Fibroblast of lung (primary cell): ENCODE results near the gene ZNF672. TPM values are rescaled to one million over a fixed set of nuclear protein-coding genes. Genes with fewer than 3 reads are reported as not detected.
"Not testable (repeated sequence)": the region's sequence is repeated elsewhere in the genome, so short reads cannot be mapped to it uniquely, and the experiment has no call there.

Experiments
- DNase-seq, 2 donors: peaks; one replicate each; pipeline versions ENCODE4 v3.0.0 to v3.0.0-alpha.2; 2010; ENCODE audit warnings: low read depth in 2 of 2
- H2AFZ ChIP-seq: 2 replicates; pipeline ENCODE4 v1.5.1; 2012; ENCODE audit warnings: low read length, control low read depth, inconsistent platforms
- H3K27ac ChIP-seq: 2 replicates; pipeline ENCODE4 v1.5.1; 2011; ENCODE audit warnings: low read length, control low read depth; ENCODE audit not compliant: insufficient read depth
- H3K27me3 ChIP-seq: 2 replicates; pipeline ENCODE4 v1.5.1; 2011; ENCODE audit warnings: mild to moderate bottlenecking, low read length; ENCODE audit not compliant: control insufficient read depth, insufficient read depth
- H3K36me3 ChIP-seq: 2 replicates; pipeline ENCODE4 v1.5.1; 2011; ENCODE audit warnings: low read length; ENCODE audit not compliant: control insufficient read depth, insufficient read depth
- H3K4me1 ChIP-seq: 2 replicates; pipeline ENCODE4 v1.5.1; 2011; ENCODE audit warnings: low read length; ENCODE audit not compliant: control insufficient read depth, insufficient read depth; ENCODE audit errors: extremely low read depth
- H3K4me2 ChIP-seq: 2 replicates; pipeline ENCODE4 v1.5.1; 2011; ENCODE audit warnings: low read length, control low read depth; ENCODE audit not compliant: insufficient read depth; ENCODE audit errors: extremely low read depth
- H3K4me3 ChIP-seq, 4 experiments: fragments of 200-600 bp in 1 of 4; sonication (generic) in 1 of 4; replicated peaks in 1 of 4; 2 replicates each; pipeline ENCODE4 v1.5.1; 2011 to 2016; ENCODE audit warnings: low read length in 4 of 4, low read depth in 3 of 4, mild to moderate bottlenecking in 3 of 4, control low read depth in 2 of 4, inconsistent platforms in 1 of 4, mixed read lengths in 1 of 4; ENCODE audit not compliant: insufficient read depth in 1 of 4; ENCODE audit errors: control extremely low read depth in 1 of 4
- H3K79me2 ChIP-seq: 2 replicates; pipeline ENCODE4 v1.5.1; 2012; ENCODE audit warnings: mild to moderate bottlenecking, low read length, inconsistent platforms; ENCODE audit not compliant: control insufficient read depth, insufficient read depth
- H3K9ac ChIP-seq: 2 replicates; pipeline ENCODE4 v1.5.1; 2011; ENCODE audit warnings: mild to moderate bottlenecking, low read length, control low read depth; ENCODE audit not compliant: insufficient read depth
- H3K9me3 ChIP-seq: 2 replicates; pipeline ENCODE4 v1.5.1; 2012; ENCODE audit warnings: low read depth, low read length; ENCODE audit not compliant: control insufficient read depth, insufficient read depth
- H4K20me1 ChIP-seq: 2 replicates; pipeline ENCODE4 v1.5.1; 2011; ENCODE audit warnings: low read length; ENCODE audit not compliant: control insufficient read depth, insufficient read depth; ENCODE audit errors: extremely low read depth
- CTCF ChIP-seq, 2 donors: IDR thresholded peaks in 1 of 2; conservative IDR thresholded peaks in 1 of 2; 1 replicate in 1 of 2; 2 replicates in 1 of 2; pipeline ENCODE4 v1.5.1; 2011 to 2012; ENCODE audit warnings: low read length in 2 of 2, control low read depth in 1 of 2, inconsistent platforms in 1 of 2, low read depth in 1 of 2, mild to moderate bottlenecking in 1 of 2
- EZH2 ChIP-seq: IDR thresholded peaks from 2 replicates; pipeline ENCODE4 v1.5.1; 2012; ENCODE audit warnings: low read length, control low read depth, mild to moderate bottlenecking; ENCODE audit errors: missing control alignments
- polyA plus RNA-seq, 2 donors: library from polyadenylated mRNA; depleted of rRNA in 1 of 2; stranded (reverse) in 1 of 2; unstranded in 1 of 2; fragments of >200 nt; gene quantifications; 2 replicates each; pipeline ENCODE4 v1.2.1, GENCODE V29; 2011 to 2012; ENCODE audit warnings: missing spikeins in 1 of 2
- total RNA-seq: library from RNA; depleted of rRNA; stranded (reverse); fragments of >200 nt; gene quantifications from 2 replicates; pipeline ENCODE4 v1.2.1, GENCODE V29; 2014

Gene ZNF672
- total and polyA plus RNA-seq, 2 donors (not counting 1 experiment from before 2014, with no cell fraction given), result 10.3 to 15.5 TPM

- Histone ChIP-seq H4K20me1 (no peaks in the 10 kb centered on the region), H3K9ac (no peak overlapping the region), H3K4me2 (no peak overlapping the region), H3K4me3 (no peak overlapping the region), H3K27me3 (no peaks in the 10 kb centered on the region), H3K27ac (no peak overlapping the region), H3K79me2 (no peaks in the 10 kb centered on the region), H3K4me1 (no peaks in the 10 kb centered on the region), H3K36me3 (no peaks in the 10 kb centered on the region), H3K9me3 (no peaks in the 10 kb centered on the region), H2AFZ (no peak overlapping the region)
- no peak for TF ChIP-seq CTCF (conservative IDR thresholded peaks at IDR 0.05 in 1 of 2, IDR thresholded peaks at IDR 0.05 in 1 of 2; ENCODE audit: low read depth in 1 of 2, low read length in 2 of 2)
- no peak for TF ChIP-seq EZH2
- DNase-seq, result no peak
Measured at GRCh38 chr1:248885646-248886045, 47.6 kb downstream of the ZNF672 start.

DNA sequence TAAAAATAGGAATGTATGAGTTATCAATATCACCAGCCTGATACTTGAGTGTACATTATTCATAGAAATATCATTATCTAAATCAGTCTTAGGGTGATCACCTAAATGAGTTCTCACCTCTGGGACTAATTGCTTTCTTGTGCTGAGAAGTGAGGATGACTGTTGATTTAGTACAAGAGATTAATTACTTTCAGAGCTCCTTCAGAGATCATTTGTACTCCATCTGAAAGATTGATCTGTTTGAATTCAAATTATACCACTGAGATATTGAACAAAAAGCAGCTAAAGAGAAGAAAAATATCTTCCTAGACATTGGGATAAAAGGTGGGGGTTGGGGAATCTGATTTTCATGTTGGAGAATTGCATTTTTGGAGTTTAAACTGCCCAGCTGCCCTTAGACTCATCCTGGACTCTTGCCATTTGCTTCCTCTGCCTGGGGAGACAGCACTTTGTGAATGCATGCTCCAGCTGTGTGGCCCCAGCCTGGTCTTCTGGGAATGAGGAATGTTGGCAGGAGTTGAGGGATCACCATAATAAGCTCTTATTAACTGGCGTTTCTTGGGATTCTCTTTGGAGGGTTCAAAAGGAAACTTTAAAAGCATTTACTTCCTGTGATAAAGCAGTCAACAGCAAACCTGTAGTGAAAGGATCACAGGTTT is 48.3 kb downstream of the ZNF672 start:
- no peaks in the 10 kb centered on the region for H4K20me1 ChIP-seq
- H2AFZ ChIP-seq, result no peak overlapping the region
- no peak overlapping the region for H3K9ac ChIP-seq
- no peaks in the 10 kb centered on the region for H3K4me1 ChIP-seq
- DNase-seq, result peak; percentile 40 to 72
- TF ChIP-seq EZH2 (no peak), CTCF (conservative IDR thresholded peaks at IDR 0.05 in 1 of 2, IDR thresholded peaks at IDR 0.05 in 1 of 2; ENCODE audit: low read depth in 1 of 2, low read length in 2 of 2) (no peak)
- no peaks in the 10 kb centered on the region for H3K27me3 ChIP-seq
- no peaks in the 10 kb centered on the region for H3K9me3 ChIP-seq
- no peak overlapping the region for H3K27ac ChIP-seq
- no peaks in the 10 kb centered on the region for H3K79me2 ChIP-seq
- no peaks in the 10 kb centered on the region for H3K36me3 ChIP-seq
- H3K4me3 ChIP-seq, result no peak overlapping the region
- H3K4me2 ChIP-seq, result no peak overlapping the region

DNA sequence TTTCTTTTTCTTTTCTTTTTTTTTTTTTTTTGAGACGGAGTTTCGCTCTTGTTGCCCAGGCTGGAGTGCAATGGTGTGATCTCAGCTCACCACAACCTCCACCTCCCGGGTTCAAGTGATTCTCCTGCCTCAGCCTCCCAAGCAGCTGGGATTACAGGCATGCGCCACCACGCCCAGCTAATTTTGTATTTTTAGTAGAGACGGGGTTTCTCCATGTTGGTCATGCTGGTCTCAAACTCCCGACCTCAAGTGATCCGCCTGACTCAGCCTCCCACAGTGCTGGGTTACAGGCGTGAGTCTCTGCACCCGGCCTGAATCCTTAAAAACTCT is 51.9 kb downstream of the ZNF672 start:
- not testable (repeated sequence) for H3K9ac ChIP-seq, H3K4me1 ChIP-seq

More for the DNA sequence above, 51.9 kb downstream of the ZNF672 start:
- not testable (repeated sequence) for H3K27me3 ChIP-seq, H3K4me2 ChIP-seq, H3K4me3 ChIP-seq, H2AFZ ChIP-seq, H3K27ac ChIP-seq, H3K79me2 ChIP-seq, H3K36me3 ChIP-seq, H3K9me3 ChIP-seq, DNase-seq, H4K20me1 ChIP-seq
